SK-N-MC (cell line): ENCODE data around the gene CLDN6.

Experiments
- EZH2 ChIP-seq: fragments of 200-600 bp; sonication (generic); IDR thresholded peaks from one replicate; pipeline ENCODE4 v1.6.1; 2017; ENCODE audit warnings: antibody characterized with exemption
- FOXP2 ChIP-seq: optimal IDR thresholded peaks from 2 replicates; pipeline ENCODE3; 2011; ENCODE audit warnings: mild to moderate bottlenecking, moderate library complexity; ENCODE audit not compliant: insufficient read depth; ENCODE audit errors: extremely low read length, control extremely low read depth
- POLR2AphosphoS5 ChIP-seq: IDR thresholded peaks from 2 replicates; pipeline ENCODE4 v1.6.1; 2012; ENCODE audit warnings: mild to moderate bottlenecking, low read depth, low read length, borderline replicate concordance

- no peak for TF ChIP-seq EZH2
- no peak for TF ChIP-seq POLR2AphosphoS5
- no peak for TF ChIP-seq FOXP2
These were observed 51.8 kb downstream of the CLDN6 start for GRCh38 chr16:2966043-2966807.
